Choroid plexus epithelial cell (primary cell): ENCODE data around the gene WWOX.

ENCODE experiments used
- DNase-seq: peaks from one replicate; pipeline ENCODE4 v3.0.0-alpha.2; 2010; ENCODE audit warnings: low read depth
- H3K4me3 ChIP-seq: 2 replicates; pipeline ENCODE4 v1.5.1; 2011; ENCODE audit warnings: low read depth, mild to moderate bottlenecking, control low read depth, low read length, moderate library complexity
- CTCF ChIP-seq: conservative IDR thresholded peaks from 2 replicates; pipeline ENCODE4 v1.5.1; 2011; ENCODE audit warnings: low read depth, mild to moderate bottlenecking, control low read depth, inconsistent platforms, low read length, moderate library complexity

WWOX gene

GRCh38 chr16:78324649-78325285, 225.3 kb downstream of the WWOX start:
- TF ChIP-seq CTCF = no peak
- no peak for DNase-seq
- H3K4me3 ChIP-seq = no peak overlapping the region

- no peak for DNase-seq
- no peak for TF ChIP-seq CTCF
- H3K4me3 ChIP-seq = no peak overlapping the region
Measured at GRCh38 chr16:78325468-78326352, 226.3 kb downstream of the WWOX start.

GRCh38 chr16:78326731-78327130, 227.3 kb downstream of the WWOX start:
- TF ChIP-seq CTCF = no peak
- no peak for DNase-seq

GRCh38 chr16:78331731-78332130, 232.3 kb downstream of the WWOX start:
- no peak overlapping the region for H3K4me3 ChIP-seq
- DNase-seq = no peak
- TF ChIP-seq CTCF = no peak

More at GRCh38 chr16:78326731-78327130, 227.3 kb downstream of the WWOX start:
- no peak overlapping the region for H3K4me3 ChIP-seq

GRCh38 chr16:78333808-78334207, 234.4 kb downstream of the WWOX start:
- no peak for DNase-seq

GRCh38 chr16:78340590-78340989, 241.1 kb downstream of the WWOX start:
- no peak for DNase-seq
- no peak overlapping the region for H3K4me3 ChIP-seq
- TF ChIP-seq CTCF = no peak

More at GRCh38 chr16:78333808-78334207, 234.4 kb downstream of the WWOX start:
- no peak overlapping the region for H3K4me3 ChIP-seq
- no peak for TF ChIP-seq CTCF
